Measurements from ENCODE around the gene CEP43. TPM values are rescaled to one million over a fixed set of nuclear protein-coding genes. Genes with fewer than 3 reads are reported as not detected.

Gene CEP43
- total RNA-seq, 1 experiment from 2014 or later: 34.2 TPM

GRCh38 chr6:167047554-167047953 is 48.4 kb downstream of the CEP43 start:
- BruUV-seq (replicated peaks): no TSS peak
- Histone ChIP-seq H3K36me3 (ENCODE audit: insufficient read depth, low read length, poor library complexity, severe bottlenecking) (no peaks in the 10 kb centered on the region), H3K4me3 (ENCODE audit: low read depth, low read length, poor library complexity, severe bottlenecking) (no peak overlapping the region), H3K9me3 (ENCODE audit: low read depth, low read length, poor library complexity, severe bottlenecking) (no peaks in the 10 kb centered on the region), H3K4me1 (ENCODE audit: insufficient read depth, low read length, poor library complexity, severe bottlenecking) (no peaks in the 10 kb centered on the region), H3K27ac (ENCODE audit: low read depth, low read length, poor library complexity, severe bottlenecking) (no peak overlapping the region), H3K27me3 (replicated peaks; ENCODE audit: insufficient read depth, low read depth, low read length, poor library complexity) (no peaks in the 10 kb centered on the region)
- POLR2A ChIA-PET (ENCODE audit: low non-redundant PET): interaction anchor here (0.6 kb wide), 1 partner anchor 12 kb away, joined by 4 read pairs; no protein-coding TSS in a partner anchor
- no peak for TF ChIP-seq CTCF (conservative IDR thresholded peaks at IDR 0.05; ENCODE audit: low read depth, low read length)
- CTCF ChIA-PET: no interaction called here
- intact Hi-C loops (cut with micrococcal nuclease; ENCODE audit: unreplicated experiment): no loop called here
- DNase-seq (ENCODE audit: low spot score): no peak

Small RNA genes lying within 50 kb of the gene (microRNA-seq; reads per million reads assigned to microRNA genes)
- gene MIR3939: 9.4 reads per million, percentile 29 among the genes with 10 or more reads in this experiment

Other genes with a start within 250 kb of the CEP43 start
- 5.7 and 11.9 TPM in 2 replicates for gene RNASET2, start 42.8 kb upstream of the CEP43 start, total RNA-seq (2021)
- gene CCR6, start 123.7 kb downstream of the CEP43 start, total RNA-seq (2021): not detected in 2 replicates
- not detected in 2 replicates for gene GPR31, start 158.6 kb downstream of the CEP43 start, total RNA-seq (2021)

Data from A673 (cell line).